ENCODE data around the gene ALDH1B1. TPM values are rescaled to one million over a fixed set of nuclear protein-coding genes. Genes with fewer than 3 reads are reported as not detected.

The ALDH1B1 gene
- total and polyA plus RNA-seq, 2 of the 13 experiments (the other 11 are each of a cell fraction or from before 2014, with no cell fraction given) = 45.1 to 125 TPM

DNA sequence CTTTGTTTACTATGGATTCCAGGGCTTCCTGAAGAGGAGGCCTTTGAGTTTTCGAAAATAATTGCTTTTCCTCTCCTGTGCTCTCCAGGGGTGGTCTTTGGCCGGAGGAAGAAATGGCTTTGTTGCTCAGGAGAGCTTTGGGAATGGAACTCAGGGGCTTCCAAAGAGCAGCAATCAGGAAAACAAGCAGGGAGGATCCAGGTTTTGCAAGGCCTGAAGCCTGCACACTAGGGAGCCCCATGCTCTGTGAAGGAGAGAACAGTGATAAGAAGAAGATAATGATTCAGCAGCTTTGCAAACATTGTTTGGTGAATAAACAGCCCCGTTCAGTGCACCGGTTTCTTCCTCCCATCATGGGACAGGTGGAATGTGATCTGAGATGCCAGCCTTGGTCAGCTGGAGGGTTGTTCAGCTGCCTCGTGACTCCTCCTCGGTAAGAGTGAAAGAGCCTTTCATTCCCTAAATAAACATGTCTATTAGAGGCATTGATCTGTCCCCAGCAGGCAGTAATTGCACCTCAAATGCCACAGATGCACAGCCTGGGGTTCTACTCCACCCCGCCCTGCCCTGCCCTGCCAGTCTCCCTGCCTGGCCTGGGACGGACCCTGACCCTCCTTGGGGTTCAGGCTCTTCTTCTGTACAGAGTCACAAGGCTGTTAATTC is 11.5 kb upstream of the ALDH1B1 start (continued):
- TF ChIP-seq MYC (CRISPR knock-in tag; IDR thresholded peaks at IDR 0.05; ENCODE audit: borderline replicate concordance) (peak; percentile 85), CCDC6 (CRISPR knock-in tag; IDR thresholded peaks at IDR 0.05) (0 out of 2 replicates have a peak, but pooled peaks have one; percentile 85), U2AF1 (optimal IDR thresholded peaks at IDR 0.05; ENCODE audit: low read depth, low read length) (peak; percentile 43), TAF15 (IDR thresholded peaks at IDR 0.05; ENCODE audit: low read depth, low read length, poor library complexity, severe bottlenecking) (no peak), TBX3 (IDR thresholded peaks at IDR 0.05; ENCODE audit: borderline replicate concordance) (peak; percentile 52; the same call in 1 of the 2 replicates), RFXAP (CRISPR knock-in tag; IDR thresholded peaks at IDR 0.05; ENCODE audit: borderline replicate concordance) (peak; percentile 77; the same call in 1 of the 2 replicates), ZNF703 (CRISPR knock-in tag; IDR thresholded peaks at IDR 0.05; ENCODE audit: borderline replicate concordance) (no peak), CHD4 (IDR thresholded peaks at IDR 0.05; ENCODE audit: borderline replicate concordance, low read length) (0 out of 2 replicates have a peak, but pooled peaks have one; percentile 61), NFYC (CRISPR knock-in tag; IDR thresholded peaks at IDR 0.05) (no peak; the same call in 1 of the 2 replicates), ZNF7 (CRISPR knock-in tag; IDR thresholded peaks at IDR 0.05) (no peak), REL (CRISPR knock-in tag; conservative IDR thresholded peaks at IDR 0.05) (no peak), POLR2AphosphoS5 (IDR thresholded peaks at IDR 0.05; ENCODE audit: low read depth, low read length) (0 out of 2 replicates have a peak, but pooled peaks have one; percentile 27), MXD4 (CRISPR knock-in tag; IDR thresholded peaks at IDR 0.05) (peak; percentile 58; the same call in 1 of the 2 replicates), TBX2 (CRISPR knock-in tag; IDR thresholded peaks at IDR 0.05; ENCODE audit: borderline replicate concordance) (peak; percentile 95)
- TF ChIP-seq, protein P1, sequence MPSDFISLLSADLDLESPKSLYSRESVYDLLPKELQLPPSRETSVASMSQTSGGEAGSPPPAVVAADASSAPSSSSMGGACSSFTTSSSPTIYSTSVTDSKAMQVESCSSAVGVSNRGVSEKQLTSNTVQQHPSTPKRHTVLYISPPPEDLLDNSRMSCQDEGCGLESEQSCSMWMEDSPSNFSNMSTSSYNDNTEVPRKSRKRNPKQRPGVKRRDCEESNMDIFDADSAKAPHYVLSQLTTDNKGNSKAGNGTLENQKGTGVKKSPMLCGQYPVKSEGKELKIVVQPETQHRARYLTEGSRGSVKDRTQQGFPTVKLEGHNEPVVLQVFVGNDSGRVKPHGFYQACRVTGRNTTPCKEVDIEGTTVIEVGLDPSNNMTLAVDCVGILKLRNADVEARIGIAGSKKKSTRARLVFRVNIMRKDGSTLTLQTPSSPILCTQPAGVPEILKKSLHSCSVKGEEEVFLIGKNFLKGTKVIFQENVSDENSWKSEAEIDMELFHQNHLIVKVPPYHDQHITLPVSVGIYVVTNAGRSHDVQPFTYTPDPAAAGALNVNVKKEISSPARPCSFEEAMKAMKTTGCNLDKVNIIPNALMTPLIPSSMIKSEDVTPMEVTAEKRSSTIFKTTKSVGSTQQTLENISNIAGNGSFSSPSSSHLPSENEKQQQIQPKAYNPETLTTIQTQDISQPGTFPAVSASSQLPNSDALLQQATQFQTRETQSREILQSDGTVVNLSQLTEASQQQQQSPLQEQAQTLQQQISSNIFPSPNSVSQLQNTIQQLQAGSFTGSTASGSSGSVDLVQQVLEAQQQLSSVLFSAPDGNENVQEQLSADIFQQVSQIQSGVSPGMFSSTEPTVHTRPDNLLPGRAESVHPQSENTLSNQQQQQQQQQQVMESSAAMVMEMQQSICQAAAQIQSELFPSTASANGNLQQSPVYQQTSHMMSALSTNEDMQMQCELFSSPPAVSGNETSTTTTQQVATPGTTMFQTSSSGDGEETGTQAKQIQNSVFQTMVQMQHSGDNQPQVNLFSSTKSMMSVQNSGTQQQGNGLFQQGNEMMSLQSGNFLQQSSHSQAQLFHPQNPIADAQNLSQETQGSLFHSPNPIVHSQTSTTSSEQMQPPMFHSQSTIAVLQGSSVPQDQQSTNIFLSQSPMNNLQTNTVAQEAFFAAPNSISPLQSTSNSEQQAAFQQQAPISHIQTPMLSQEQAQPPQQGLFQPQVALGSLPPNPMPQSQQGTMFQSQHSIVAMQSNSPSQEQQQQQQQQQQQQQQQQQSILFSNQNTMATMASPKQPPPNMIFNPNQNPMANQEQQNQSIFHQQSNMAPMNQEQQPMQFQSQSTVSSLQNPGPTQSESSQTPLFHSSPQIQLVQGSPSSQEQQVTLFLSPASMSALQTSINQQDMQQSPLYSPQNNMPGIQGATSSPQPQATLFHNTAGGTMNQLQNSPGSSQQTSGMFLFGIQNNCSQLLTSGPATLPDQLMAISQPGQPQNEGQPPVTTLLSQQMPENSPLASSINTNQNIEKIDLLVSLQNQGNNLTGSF (CRISPR knock-in tag; IDR thresholded peaks at IDR 0.05) = no peak
- TF ChIP-seq, protein P2, sequence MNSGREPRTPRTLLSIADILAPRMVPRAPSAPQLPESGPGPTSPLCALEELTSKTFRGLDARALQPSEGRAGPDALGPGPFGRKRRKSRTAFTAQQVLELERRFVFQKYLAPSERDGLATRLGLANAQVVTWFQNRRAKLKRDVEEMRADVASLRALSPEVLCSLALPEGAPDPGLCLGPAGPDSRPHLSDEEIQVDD (CRISPR knock-in tag; IDR thresholded peaks at IDR 0.05; ENCODE audit: borderline replicate concordance) = no peak
- TF ChIP-seq, protein P3, sequence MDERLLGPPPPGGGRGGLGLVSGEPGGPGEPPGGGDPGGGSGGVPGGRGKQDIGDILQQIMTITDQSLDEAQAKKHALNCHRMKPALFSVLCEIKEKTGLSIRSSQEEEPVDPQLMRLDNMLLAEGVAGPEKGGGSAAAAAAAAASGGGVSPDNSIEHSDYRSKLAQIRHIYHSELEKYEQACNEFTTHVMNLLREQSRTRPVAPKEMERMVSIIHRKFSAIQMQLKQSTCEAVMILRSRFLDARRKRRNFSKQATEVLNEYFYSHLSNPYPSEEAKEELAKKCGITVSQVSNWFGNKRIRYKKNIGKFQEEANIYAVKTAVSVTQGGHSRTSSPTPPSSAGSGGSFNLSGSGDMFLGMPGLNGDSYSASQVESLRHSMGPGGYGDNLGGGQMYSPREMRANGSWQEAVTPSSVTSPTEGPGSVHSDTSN (CRISPR knock-in tag; IDR thresholded peaks at IDR 0.05) = peak; percentile 64; the same call in 1 of the 2 replicates
- TF ChIP-seq, protein P4, sequence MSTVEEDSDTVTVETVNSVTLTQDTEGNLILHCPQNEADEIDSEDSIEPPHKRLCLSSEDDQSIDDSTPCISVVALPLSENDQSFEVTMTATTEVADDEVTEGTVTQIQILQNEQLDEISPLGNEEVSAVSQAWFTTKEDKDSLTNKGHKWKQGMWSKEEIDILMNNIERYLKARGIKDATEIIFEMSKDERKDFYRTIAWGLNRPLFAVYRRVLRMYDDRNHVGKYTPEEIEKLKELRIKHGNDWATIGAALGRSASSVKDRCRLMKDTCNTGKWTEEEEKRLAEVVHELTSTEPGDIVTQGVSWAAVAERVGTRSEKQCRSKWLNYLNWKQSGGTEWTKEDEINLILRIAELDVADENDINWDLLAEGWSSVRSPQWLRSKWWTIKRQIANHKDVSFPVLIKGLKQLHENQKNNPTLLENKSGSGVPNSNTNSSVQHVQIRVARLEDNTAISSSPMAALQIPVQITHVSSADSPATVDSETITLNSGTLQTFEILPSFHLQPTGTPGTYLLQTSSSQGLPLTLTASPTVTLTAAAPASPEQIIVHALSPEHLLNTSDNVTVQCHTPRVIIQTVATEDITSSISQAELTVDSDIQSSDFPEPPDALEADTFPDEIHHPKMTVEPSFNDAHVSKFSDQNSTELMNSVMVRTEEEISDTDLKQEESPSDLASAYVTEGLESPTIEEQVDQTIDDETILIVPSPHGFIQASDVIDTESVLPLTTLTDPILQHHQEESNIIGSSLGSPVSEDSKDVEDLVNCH (CRISPR knock-in tag; IDR thresholded peaks at IDR 0.05) = no peak
- TF ChIP-seq, protein P5, sequence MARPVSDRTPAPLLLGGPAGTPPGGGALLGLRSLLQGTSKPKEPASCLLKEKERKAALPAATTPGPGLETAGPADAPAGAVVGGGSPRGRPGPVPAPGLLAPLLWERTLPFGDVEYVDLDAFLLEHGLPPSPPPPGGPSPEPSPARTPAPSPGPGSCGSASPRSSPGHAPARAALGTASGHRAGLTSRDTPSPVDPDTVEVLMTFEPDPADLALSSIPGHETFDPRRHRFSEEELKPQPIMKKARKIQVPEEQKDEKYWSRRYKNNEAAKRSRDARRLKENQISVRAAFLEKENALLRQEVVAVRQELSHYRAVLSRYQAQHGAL (CRISPR knock-in tag; IDR thresholded peaks at IDR 0.05; ENCODE audit: not compliant biosample characterization) = no peak

Data from HepG2 (cell line).